ENCODE data around the gene TRA2B.

TRA2B gene

GRCh38 chr3:185874119-185874518 is 63.7 kb downstream of the TRA2B start:
- no peak for DNase-seq (ENCODE audit: low read depth in 3 of 3)

GRCh38 chr3:185867650-185868049 is 70.2 kb downstream of the TRA2B start:
- DNase-seq (ENCODE audit: low read depth in 3 of 3) = no peak

- no peak for DNase-seq (ENCODE audit: low read depth in 3 of 3)
Measured at GRCh38 chr3:185866995-185867394, 70.8 kb downstream of the TRA2B start.

- no peak for DNase-seq (ENCODE audit: low read depth in 3 of 3)
Measured at GRCh38 chr3:185866555-185866954, 71.3 kb downstream of the TRA2B start.

All from stimulated activated CD4-positive, alpha-beta T cell treated with anti-CD3 and anti-CD28 coated beads, TNF-alpha, amount 100 ng/mL, for 4 hours (primary cell).